GM23338 (cell line): ENCODE results near the gene PLCD3. TPM values are rescaled to one million over a fixed set of nuclear protein-coding genes. Genes with fewer than 3 reads are reported as not detected.

Experiments used
- ATAC-seq: fragments of 200-7000 bp; cut with Tn5 transposase; 3 replicates; pipeline ENCODE4 v1.9.1; 2020
- DNase-seq: peaks from one replicate; pipeline ENCODE4 v3.0.0-alpha.2; 2015; ENCODE audit warnings: low spot score
- H2AFZ ChIP-seq: fragments of 200-600 bp; sonication (generic); 2 replicates; pipeline ENCODE4 v1.8.0; 2016; ENCODE audit warnings: antibody characterized with exemption, mild to moderate bottlenecking, moderate library complexity
- H3F3A ChIP-seq: fragments of 200-600 bp; sonication (generic); replicated peaks from 2 replicates; pipeline ENCODE4 v1.8.0; 2017; ENCODE audit warnings: antibody characterized with exemption, mixed run types, low read depth
- H3K27ac ChIP-seq: fragments of 200-600 bp; sonication (generic); 2 replicates; pipeline ENCODE4 v1.6.1; 2016; ENCODE audit warnings: low read depth
- H3K27me3 ChIP-seq: fragments of 200-600 bp; sonication (generic); 2 replicates; pipeline ENCODE4 v1.8.0; 2016; ENCODE audit warnings: mild to moderate bottlenecking, mixed run types, moderate library complexity; ENCODE audit not compliant: insufficient read depth
- H3K36me3 ChIP-seq: fragments of 200-600 bp; sonication (generic); 2 replicates; pipeline ENCODE4 v1.8.0; 2016; ENCODE audit warnings: mild to moderate bottlenecking; ENCODE audit not compliant: insufficient read depth
- H3K4me1 ChIP-seq: fragments of 200-600 bp; sonication (generic); 2 replicates; pipeline ENCODE4 v1.8.0; 2016; ENCODE audit warnings: mild to moderate bottlenecking, moderate library complexity; ENCODE audit not compliant: insufficient read depth
- H3K4me2 ChIP-seq: fragments of 200-600 bp; sonication (generic); 2 replicates; pipeline ENCODE4 v1.7.1; 2017; ENCODE audit warnings: mixed run types
- H3K4me3 ChIP-seq: fragments of 200-600 bp; sonication (generic); 2 replicates; pipeline ENCODE4 v1.6.1; 2016; ENCODE audit warnings: mixed run types
- H3K79me2 ChIP-seq: fragments of 200-600 bp; sonication (generic); replicated peaks from 2 replicates; pipeline ENCODE4 v1.8.0; 2017; ENCODE audit warnings: mild to moderate bottlenecking; ENCODE audit not compliant: insufficient read depth
- H3K9me2 ChIP-seq: fragments of 200-600 bp; sonication (generic); 2 replicates; pipeline ENCODE4 v1.8.0; 2017; ENCODE audit not compliant: insufficient read depth
- H4K20me1 ChIP-seq: fragments of 200-600 bp; sonication (generic); replicated peaks from 2 replicates; pipeline ENCODE4 v1.8.0; 2017; ENCODE audit warnings: mild to moderate bottlenecking; ENCODE audit not compliant: insufficient read depth
- H3K27ac Mint-ChIP-seq: 2 replicates; pipeline ENCODE4 v1.8.0; 2020; ENCODE audit warnings: inconsistent platforms, mild to moderate bottlenecking, moderate library complexity, mixed read lengths
- H3K27me3 Mint-ChIP-seq: 3 replicates; pipeline ENCODE4 v1.8.0; 2022; ENCODE audit warnings: low read depth, mild to moderate bottlenecking, moderate library complexity, mixed read lengths, inconsistent platforms; ENCODE audit not compliant: insufficient read depth, poor library complexity
- H3K36me3 Mint-ChIP-seq: 3 replicates; pipeline ENCODE4 v1.8.0; 2021; ENCODE audit warnings: low read depth, mild to moderate bottlenecking, inconsistent platforms, moderate library complexity, mixed read lengths
- H3K4me1 Mint-ChIP-seq: 3 replicates; pipeline ENCODE4 v1.8.0; 2020; ENCODE audit warnings: mild to moderate bottlenecking, inconsistent platforms, mixed read lengths
- H3K4me3 Mint-ChIP-seq: 3 replicates; pipeline ENCODE4 v1.8.0; 2021; ENCODE audit warnings: moderate library complexity, mild to moderate bottlenecking, inconsistent platforms, mixed read lengths
- H3K9me3 Mint-ChIP-seq: 3 replicates; pipeline ENCODE4 v1.8.0; 2020; ENCODE audit warnings: moderate library complexity, mild to moderate bottlenecking, inconsistent platforms, mixed read lengths
- CREB1 ChIP-seq: fragments of 250-450 bp; sonication (Bioruptor Pico); IDR thresholded peaks from 2 replicates; pipeline ENCODE4 v1.5.0; 2020; ENCODE audit warnings: low read depth, mild to moderate bottlenecking, moderate library complexity
- CTCF ChIP-seq, 2 experiments: fragments of 200-600 bp in 1 of 2; sonication (generic) in 1 of 2; conservative IDR thresholded peaks; 2 replicates each; pipeline versions ENCODE4 v1.5.1 to v1.6.1; 2016 to 2017; ENCODE audit warnings: antibody characterized with exemption in 2 of 2, low read depth in 2 of 2, mild to moderate bottlenecking in 2 of 2, moderate library complexity in 1 of 2
- EZH2 ChIP-seq: fragments of 200-600 bp; sonication (generic); IDR thresholded peaks from one replicate; pipeline ENCODE4 v1.8.0; 2017; ENCODE audit warnings: antibody characterized with exemption, mild to moderate bottlenecking, low read depth; ENCODE audit not compliant: unreplicated experiment
- JUNB ChIP-seq: IDR thresholded peaks from one replicate; pipeline ENCODE4 v1.6.1; 2016; ENCODE audit warnings: antibody characterized with exemption; ENCODE audit not compliant: unreplicated experiment
- NANOG ChIP-seq: IDR thresholded peaks from 2 replicates; pipeline ENCODE4 v1.6.1; 2016; ENCODE audit warnings: antibody characterized with exemption, borderline replicate concordance
- POLR2AphosphoS5 ChIP-seq: IDR thresholded peaks from 2 replicates; pipeline ENCODE4 v1.6.1; 2016; ENCODE audit warnings: antibody characterized with exemption, low read depth
- STAT1 ChIP-seq: IDR thresholded peaks from one replicate; pipeline ENCODE4 v1.6.1; 2016; ENCODE audit warnings: antibody characterized with exemption; ENCODE audit not compliant: unreplicated experiment
- ZNF114 ChIP-seq: fragments of 250-450 bp; sonication (Bioruptor Pico); IDR thresholded peaks from 2 replicates; pipeline ENCODE4 v1.5.0; 2020; ENCODE audit warnings: mild to moderate bottlenecking, moderate library complexity
- ZNF331 ChIP-seq: fragments of 250-450 bp; sonication (Bioruptor Pico); IDR thresholded peaks from 2 replicates; pipeline ENCODE4 v1.5.0; 2020; ENCODE audit warnings: low read depth, mild to moderate bottlenecking, moderate library complexity
- polyA plus RNA-seq: library from polyadenylated mRNA; unstranded; fragments of >200 nt; fragmentation: Nextera tagmentation; extraction: Ambion mirVana; gene quantifications from 2 replicates; pipeline ENCODE4 v1.2.1, GENCODE V29; 2016
- total RNA-seq: library from RNA; depleted of rRNA; stranded (reverse); fragments of >200 nt; shearing (Covaris generic); gene quantifications from 2 replicates; pipeline ENCODE4 v1.2.3, GENCODE V29; 2014

The PLCD3 gene
- total and polyA plus RNA-seq, 2 experiments from 2014 or later = 3.0 to 32.1 TPM

GRCh38 chr17:45147581-45148182 lies 15.4 kb upstream of the PLCD3 start:
- peaks cover 42% of the 10 kb centered on the region for H3K4me1 Mint-ChIP-seq
- peak; percentile 41 for TF ChIP-seq CREB1 (CRISPR knock-in tag)
- no peak for TF ChIP-seq ZNF114 (CRISPR knock-in tag)
- ATAC-seq (peak; percentile 9), DNase-seq (peak; percentile 95)
- Histone ChIP-seq H3K27me3 (peaks cover 5% of the 10 kb centered on the region; the same call in 1 of the 2 replicates), H3K9me2 (no peaks in the 10 kb centered on the region), H3K4me3 (peak overlapping the region; percentile 62), H3K4me1 (peaks cover 35% of the 10 kb centered on the region), H4K20me1 (peaks cover 15% of the 10 kb centered on the region; the same call in 1 of the 2 replicates), H3K79me2 (peaks cover 25% of the 10 kb centered on the region), H2AFZ (no peak overlapping the region), H3K4me2 (peak overlapping the region; percentile 73), H3K27ac (peak overlapping the region; percentile 97), H3F3A (peaks cover 14% of the 10 kb centered on the region), H3K36me3 (no peaks in the 10 kb centered on the region)
- H3K27me3 Mint-ChIP-seq = peaks cover 39% of the 10 kb centered on the region
- peaks cover 12% of the 10 kb centered on the region for H3K36me3 Mint-ChIP-seq
- peak overlapping the region; percentile 100 for H3K27ac Mint-ChIP-seq
- H3K9me3 Mint-ChIP-seq = no peaks in the 10 kb centered on the region
- peak overlapping the region; percentile 100 for H3K4me3 Mint-ChIP-seq

GRCh38 chr17:45146890-45147580 lies 14.7 kb upstream of the PLCD3 start:
- H3K4me3 Mint-ChIP-seq = peak overlapping the region; percentile 100
- DNase-seq = peak; percentile 87
- Histone ChIP-seq H3K4me3 (peak overlapping the region; percentile 62), H2AFZ (no peak overlapping the region), H3K9me2 (no peaks in the 10 kb centered on the region), H4K20me1 (peaks cover 15% of the 10 kb centered on the region; the same call in 1 of the 2 replicates), H3K4me1 (peaks cover 35% of the 10 kb centered on the region), H3K36me3 (no peaks in the 10 kb centered on the region), H3K79me2 (peaks cover 25% of the 10 kb centered on the region), H3K27me3 (peaks cover 5% of the 10 kb centered on the region; the same call in 1 of the 2 replicates), H3F3A (peaks cover 11% of the 10 kb centered on the region), H3K4me2 (peak overlapping the region; percentile 73), H3K27ac (peak overlapping the region; percentile 97)
- peaks cover 39% of the 10 kb centered on the region for H3K27me3 Mint-ChIP-seq
- TF ChIP-seq NANOG = no peak
- TF ChIP-seq STAT1 = no peak
- TF ChIP-seq CTCF (conservative IDR thresholded peaks at IDR 0.05; ENCODE audit: low read depth in 2 of 2) = no peak
- no peak for TF ChIP-seq ZNF331 (CRISPR knock-in tag)
- TF ChIP-seq CREB1 (CRISPR knock-in tag) = no peak
- no peak for TF ChIP-seq JUNB
- TF ChIP-seq ZNF114 (CRISPR knock-in tag) = no peak
- TF ChIP-seq EZH2 = no peak
- TF ChIP-seq POLR2AphosphoS5 = no peak
- peaks cover 12% of the 10 kb centered on the region for H3K36me3 Mint-ChIP-seq
- no peak; the same call in 2 of the 3 replicates for ATAC-seq
- no peaks in the 10 kb centered on the region for H3K9me3 Mint-ChIP-seq
- H3K27ac Mint-ChIP-seq = peak overlapping the region; percentile 100
- peaks cover 43% of the 10 kb centered on the region for H3K4me1 Mint-ChIP-seq
